B cell (primary cell): ENCODE results near the gene MARCHF3.

ENCODE experiments used
- CTCF ChIP-seq: fragments of 200-600 bp; IDR thresholded peaks from one replicate; pipeline ENCODE4 v1.8.0; 2022; ENCODE audit warnings: antibody characterized with exemption, mild to moderate bottlenecking
- EZH2 ChIP-seq: IDR thresholded peaks from 2 replicates; pipeline ENCODE4 v1.6.1; 2012; ENCODE audit warnings: borderline replicate concordance, low read depth, mild to moderate bottlenecking, moderate library complexity, low read length; ENCODE audit not compliant: insufficient read depth, poor library complexity, severe bottlenecking

GRCh38 chr5:127015716-127016115 lies 14.6 kb downstream of the MARCHF3 start:
- no peak for TF ChIP-seq CTCF
- TF ChIP-seq EZH2: no peak
